AG04449 (cell line): ENCODE results near the gene CAMTA1.
A peak's percentile ranks its signal among the peaks of the same experiment; 100 is the strongest.

ENCODE experiments used
- CTCF ChIA-PET: fragments of 350-600 bp; formaldehyde crosslinking; extraction: SDS; loops from one replicate; lab custom pipeline; 2021; ENCODE audit warnings: antibody characterized with exemption; lab: Yijun Ruan, JAX
- POLR2A ChIA-PET: fragments of 400-600, 350-600 bp; formaldehyde crosslinking; extraction: SDS; loops from one replicate; lab custom pipeline; 2020; ENCODE audit warnings: antibody characterized with exemption, inconsistent platforms; lab: Yijun Ruan, JAX
- DNase-seq: peaks from one replicate; pipeline ENCODE4 v3.0.0-alpha.2; 2010; ENCODE audit warnings: low read depth, low spot score
- H3K4me3 ChIP-seq: 2 replicates; pipeline ENCODE4 v1.5.1; 2011; ENCODE audit warnings: low read depth, mild to moderate bottlenecking, control low read depth, low read length
- TF ChIP-seq, protein P1 (sequence below): IDR thresholded peaks from one replicate; pipeline ENCODE4 v1.5.1; 2011; ENCODE audit warnings: mild to moderate bottlenecking, moderate library complexity, low read length, control low read depth, inconsistent platforms; ENCODE audit not compliant: insufficient read depth; ENCODE audit errors: missing control alignments

Gene CAMTA1

DNA sequence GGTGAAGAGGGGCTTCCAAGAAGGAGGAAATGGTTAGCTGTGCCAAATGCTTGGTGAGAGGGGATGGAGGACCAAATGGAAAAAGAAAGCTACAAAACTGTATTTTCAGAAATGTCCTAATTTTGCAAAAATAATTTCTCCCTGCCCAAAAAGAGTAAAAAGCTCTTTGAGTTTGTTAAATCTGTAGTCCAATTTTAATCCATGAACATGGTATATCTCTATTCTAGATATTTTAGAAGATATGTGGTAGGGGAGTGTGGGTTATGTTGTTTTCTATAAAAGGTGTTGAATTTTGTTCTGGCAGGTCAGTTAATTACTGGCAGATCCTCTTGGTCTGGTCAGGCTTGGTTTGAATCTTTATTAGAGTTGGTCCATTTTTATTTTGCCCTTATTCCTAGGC lies 511.7 kb downstream of the CAMTA1 start:
- CTCF ChIA-PET, result interaction anchor here (1.3 to 1.4 kb wide), 2 partner anchors 12 to 15 kb away, joined by 3 to 5 read pairs; no protein-coding TSS in a partner anchor
- H3K4me3 ChIP-seq, result no peak overlapping the region
- TF ChIP-seq, protein P1, sequence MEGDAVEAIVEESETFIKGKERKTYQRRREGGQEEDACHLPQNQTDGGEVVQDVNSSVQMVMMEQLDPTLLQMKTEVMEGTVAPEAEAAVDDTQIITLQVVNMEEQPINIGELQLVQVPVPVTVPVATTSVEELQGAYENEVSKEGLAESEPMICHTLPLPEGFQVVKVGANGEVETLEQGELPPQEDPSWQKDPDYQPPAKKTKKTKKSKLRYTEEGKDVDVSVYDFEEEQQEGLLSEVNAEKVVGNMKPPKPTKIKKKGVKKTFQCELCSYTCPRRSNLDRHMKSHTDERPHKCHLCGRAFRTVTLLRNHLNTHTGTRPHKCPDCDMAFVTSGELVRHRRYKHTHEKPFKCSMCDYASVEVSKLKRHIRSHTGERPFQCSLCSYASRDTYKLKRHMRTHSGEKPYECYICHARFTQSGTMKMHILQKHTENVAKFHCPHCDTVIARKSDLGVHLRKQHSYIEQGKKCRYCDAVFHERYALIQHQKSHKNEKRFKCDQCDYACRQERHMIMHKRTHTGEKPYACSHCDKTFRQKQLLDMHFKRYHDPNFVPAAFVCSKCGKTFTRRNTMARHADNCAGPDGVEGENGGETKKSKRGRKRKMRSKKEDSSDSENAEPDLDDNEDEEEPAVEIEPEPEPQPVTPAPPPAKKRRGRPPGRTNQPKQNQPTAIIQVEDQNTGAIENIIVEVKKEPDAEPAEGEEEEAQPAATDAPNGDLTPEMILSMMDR, result no peak
- POLR2A ChIA-PET, result no interaction called here
- no peak for DNase-seq

- POLR2A ChIA-PET, result interaction anchor here (1.2 to 1.8 kb wide), 2 partner anchors 16 to 45 kb away, joined by 6 to 11 read pairs; no protein-coding TSS in a partner anchor
- CTCF ChIA-PET, result no interaction called here
- TF ChIP-seq, protein P1, result no peak
- H3K4me3 ChIP-seq, result no peak overlapping the region
- no peak for DNase-seq
Measured at GRCh38 chr1:7298145-7298544, 512.9 kb downstream of the CAMTA1 start.

DNA sequence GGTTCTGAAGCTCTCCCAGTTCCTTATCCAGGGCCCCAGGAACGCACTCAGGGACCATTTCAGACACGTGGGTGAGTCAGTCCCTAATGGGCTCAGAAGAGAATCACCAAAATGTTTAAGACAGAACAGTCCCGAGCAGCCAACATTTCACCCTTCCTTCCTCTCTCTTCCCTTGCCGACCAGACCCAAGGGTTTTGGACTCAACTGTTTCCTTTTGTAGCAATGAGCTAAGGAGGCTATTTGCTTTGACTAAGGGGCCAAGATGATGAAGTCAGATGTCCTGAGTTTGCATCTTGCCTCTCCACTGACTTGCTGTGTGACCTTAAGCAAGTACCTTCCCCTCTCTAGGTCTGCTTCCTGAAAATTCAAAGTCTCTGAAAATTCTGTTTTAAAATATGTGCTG lies 513.5 kb downstream of the CAMTA1 start:
- TF ChIP-seq, protein P1, result no peak
- POLR2A ChIA-PET, result interaction anchor here (0.7 to 2.5 kb wide), 9 partner anchors 15 to 514 kb away, joined by 3 to 11 read pairs (median 5); partner anchors contain the start of gene CAMTA1
- no peak for DNase-seq
- H3K4me3 ChIP-seq, result no peak overlapping the region
- CTCF ChIA-PET, result interaction anchor here (0.6 to 1.0 kb wide), 2 partner anchors 13 to 229 kb away, joined by 3 read pairs; no protein-coding TSS in a partner anchor

DNA sequence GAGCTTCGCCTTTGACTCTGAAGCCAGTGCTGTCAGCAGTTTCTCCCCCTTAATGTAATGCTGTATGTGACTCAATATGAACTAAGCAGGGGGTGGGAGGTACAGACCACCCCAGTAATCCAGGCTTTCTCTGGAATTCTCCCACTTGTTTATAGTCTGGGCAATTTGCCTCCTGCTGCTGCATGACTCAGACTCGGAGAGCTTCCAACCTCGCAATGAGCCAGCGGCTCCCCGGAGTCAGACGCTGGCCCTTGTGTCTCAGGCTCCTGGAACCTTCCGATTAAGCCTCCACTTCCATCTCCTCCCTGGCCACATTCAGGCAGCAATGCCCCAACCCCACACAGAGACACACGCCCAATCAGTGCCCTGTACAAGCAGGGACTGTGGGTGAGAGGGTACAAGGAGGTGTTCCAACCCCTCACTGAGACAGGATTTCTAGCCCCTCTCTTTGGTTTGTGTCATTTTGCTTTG lies 514.1 kb downstream of the CAMTA1 start:
- TF ChIP-seq, protein P1, result no peak
- ChIA-PET POLR2A (interaction anchor here (0.7 to 2.5 kb wide), 10 partner anchors 14 to 514 kb away, joined by 3 to 11 read pairs (median 4); partner anchors contain the start of gene CAMTA1), CTCF (interaction anchor here (0.6 to 1.0 kb wide), 2 partner anchors 13 to 229 kb away, joined by 3 read pairs; no protein-coding TSS in a partner anchor)
- peak overlapping the region; percentile 35 for H3K4me3 ChIP-seq
- DNase-seq, result peak; percentile 94

- TF ChIP-seq, protein P1, result no peak
- CTCF ChIA-PET, result no interaction called here
- no peak for DNase-seq
- H3K4me3 ChIP-seq, result no peak overlapping the region
- POLR2A ChIA-PET, result interaction anchor here (1.2 to 2.5 kb wide), 7 partner anchors 13 to 171 kb away, joined by 3 to 11 read pairs (median 5); no protein-coding TSS in a partner anchor
Measured at GRCh38 chr1:7299994-7300393, 514.7 kb downstream of the CAMTA1 start.

DNA sequence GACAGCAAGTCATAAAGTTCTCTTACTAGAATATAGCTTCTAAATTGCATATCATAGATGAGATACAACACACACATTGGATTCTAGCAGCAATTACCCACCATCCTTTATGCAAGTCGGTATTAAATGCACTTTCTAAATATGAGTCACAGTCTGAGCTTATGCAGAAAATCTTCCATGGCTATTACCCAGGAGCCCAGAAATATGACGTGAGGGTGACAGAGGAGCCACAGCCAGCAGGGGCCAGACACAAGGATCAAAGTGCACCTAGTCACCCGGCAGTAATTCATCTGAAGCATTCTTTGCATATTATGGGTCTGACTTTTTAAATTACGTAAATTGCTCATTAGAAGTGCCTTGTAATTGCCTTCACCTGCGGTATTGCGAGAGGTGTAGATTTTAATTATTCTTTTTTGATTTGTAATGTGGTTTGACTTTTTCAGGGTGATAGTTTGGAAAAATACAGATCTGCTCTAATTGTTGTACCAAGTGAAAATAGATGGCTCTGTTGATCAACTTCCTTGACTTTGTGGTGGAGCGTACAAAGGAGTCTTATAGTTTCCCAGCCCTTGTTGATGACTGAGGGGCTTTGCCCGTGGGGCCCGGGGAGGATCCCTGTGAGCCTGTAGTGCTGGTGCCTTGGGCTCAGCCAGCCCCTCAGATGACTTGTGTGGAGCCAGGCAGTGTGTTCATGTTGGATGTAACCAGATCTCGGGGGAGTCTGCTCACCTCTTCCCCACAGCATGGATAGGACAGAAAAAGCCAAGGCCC lies 515.8 kb downstream of the CAMTA1 start:
- CTCF ChIA-PET, result no interaction called here
- no peak overlapping the region for H3K4me3 ChIP-seq
- TF ChIP-seq, protein P1, result no peak
- POLR2A ChIA-PET, result interaction anchor here (0.7 to 2.5 kb wide), 4 partner anchors 12 to 809 kb away, joined by 3 to 11 read pairs (median 6); no protein-coding TSS in a partner anchor
- peak; percentile 74 for DNase-seq
